CD4-positive, alpha-beta T cell (primary cell): ENCODE results near the gene COL16A1. TPM values are rescaled to one million over a fixed set of nuclear protein-coding genes. Genes with fewer than 3 reads are reported as not detected.

Experiments used
- ATAC-seq: fragments of 200-7000 bp; cut with Tn5 transposase; one replicate; pipeline ENCODE4 v1.10.0; 2022; ENCODE audit warnings: mild to moderate bottlenecking; ENCODE audit not compliant: poor library complexity
- CTCF ChIA-PET: fragments of 350-600 bp; sonication (Branson Sonifier 250); formaldehyde crosslinking; loops from one replicate; lab custom pipeline; 2021; ENCODE audit warnings: antibody characterized with exemption, inconsistent platforms; lab: Charles Lee
- POLR2A ChIA-PET: fragments of 350-600 bp; sonication (Branson Sonifier 250); formaldehyde crosslinking; loops from one replicate; lab custom pipeline; 2021; ENCODE audit warnings: antibody characterized with exemption, inconsistent platforms; lab: Charles Lee
- DNase-seq, 14 experiments: peaks; one replicate each; pipeline ENCODE4 v3.0.0-alpha.2; 2013 to 2020; ENCODE audit warnings: mixed read lengths in 2 of 14
- H3K27ac ChIP-seq, 2 donors: one replicate each; pipeline versions ENCODE4 v1.5.1 to v1.7.0; 2013; ENCODE audit warnings: low read length in 2 of 2, low read depth in 1 of 2, mild to moderate bottlenecking in 1 of 2
- H3K27me3 ChIP-seq, 2 experiments: 1 replicate in 1 of 2; 2 replicates in 1 of 2; pipeline versions ENCODE4 v1.6.1 to v1.7.0; 2013; ENCODE audit warnings: low read length in 2 of 2, control low read depth in 1 of 2, mild to moderate bottlenecking in 1 of 2, moderate library complexity in 1 of 2; ENCODE audit not compliant: insufficient read depth in 2 of 2, control insufficient read depth in 1 of 2
- H3K36me3 ChIP-seq: one replicate; pipeline ENCODE4 v1.6.1; 2013; ENCODE audit warnings: low read length, control low read depth; ENCODE audit not compliant: insufficient read depth
- H3K4me1 ChIP-seq: one replicate; pipeline ENCODE4 v1.6.1; 2013; ENCODE audit warnings: low read length, control low read depth; ENCODE audit not compliant: insufficient read depth
- H3K4me3 ChIP-seq: one replicate; pipeline ENCODE4 v1.5.1; 2013; ENCODE audit warnings: mild to moderate bottlenecking, low read length, moderate library complexity
- H3K9me3 ChIP-seq, 2 experiments: 1 replicate in 1 of 2; 2 replicates in 1 of 2; pipeline versions ENCODE4 v1.6.1 to v1.7.0; 2013; ENCODE audit warnings: low read length in 2 of 2, mild to moderate bottlenecking in 2 of 2, control low read depth in 1 of 2, moderate library complexity in 1 of 2; ENCODE audit not compliant: control insufficient read depth in 1 of 2, insufficient read depth in 1 of 2
- H3K27ac Mint-ChIP-seq: one replicate; pipeline ENCODE4 v1.8.0; 2020; ENCODE audit warnings: mixed read lengths
- H3K27me3 Mint-ChIP-seq: one replicate; pipeline ENCODE4 v1.8.0; 2021; ENCODE audit warnings: mixed read lengths
- H3K36me3 Mint-ChIP-seq: one replicate; pipeline ENCODE4 v1.8.0; 2021; ENCODE audit warnings: low read depth, mixed read lengths
- H3K4me1 Mint-ChIP-seq: one replicate; pipeline ENCODE4 v1.8.0; 2021; ENCODE audit warnings: low read depth, mixed read lengths
- H3K4me3 Mint-ChIP-seq: one replicate; pipeline ENCODE4 v1.8.0; 2020; ENCODE audit warnings: mild to moderate bottlenecking, mixed read lengths
- H3K9me3 Mint-ChIP-seq: one replicate; pipeline ENCODE4 v1.8.0; 2020; ENCODE audit warnings: mixed read lengths
- CTCF ChIP-seq: fragments of 200-600 bp; IDR thresholded peaks from one replicate; pipeline ENCODE4 v1.8.0; 2022; ENCODE audit warnings: antibody characterized with exemption, mild to moderate bottlenecking
- intact Hi-C, 2 experiments: fragments of 100-400 bp; cut with DNase I in 1 of 2; cut with micrococcal nuclease in 1 of 2; formaldehyde crosslinking; loops; one replicate each; pipeline versions ENCODE4 v1.15.1 to v1.9.0; 2023 to 2025; cut with DNase I, micrococcal nuclease
- total RNA-seq, 174 experiments: library from RNA in 2 of 174; stranded (reverse) in 2 of 174; gene quantifications; one replicate each; pipeline ENCODE4 v1.2.3 and lab custom pipeline; 2021 to 2026

Gene COL16A1
- total RNA-seq, 2 experiments from 2014 or later: not detected

GRCh38 chr1:31730336-31731048, 26.7 kb upstream of the COL16A1 start:
- DNase-seq (no peak), ATAC-seq (no peak)
- Mint-ChIP-seq H3K9me3 (no peaks in the 10 kb centered on the region), H3K4me1 (no peaks in the 10 kb centered on the region), H3K27ac (no peak overlapping the region), H3K27me3 (no peaks in the 10 kb centered on the region), H3K4me3 (no peak overlapping the region), H3K36me3 (no peaks in the 10 kb centered on the region)
- intact Hi-C loops: no loop called here
- Histone ChIP-seq H3K4me3 (no peak overlapping the region), H3K4me1 (no peaks in the 10 kb centered on the region), H3K27ac (no peak overlapping the region), H3K36me3 (no peaks in the 10 kb centered on the region), H3K9me3 (no peaks in the 10 kb centered on the region), H3K27me3 (peaks cover 0 to 3% of the 10 kb centered on the region in 2 experiments)
- ChIA-PET POLR2A (no interaction called here), CTCF (no interaction called here)
- no peak for TF ChIP-seq CTCF

GRCh38 chr1:31727849-31728248, 24.0 kb upstream of the COL16A1 start:
- Mint-ChIP-seq H3K9me3 (no peaks in the 10 kb centered on the region), H3K4me1 (no peaks in the 10 kb centered on the region), H3K27ac (no peak overlapping the region), H3K27me3 (no peaks in the 10 kb centered on the region), H3K36me3 (no peaks in the 10 kb centered on the region), H3K4me3 (no peak overlapping the region)
- CTCF ChIA-PET: no interaction called here
- H3K36me3 ChIP-seq: no peaks in the 10 kb centered on the region
- no peak overlapping the region for H3K4me3 ChIP-seq
- peaks cover 0 to 3% of the 10 kb centered on the region in 2 experiments for H3K27me3 ChIP-seq
- H3K9me3 ChIP-seq: peaks cover 0 to 3% of the 10 kb centered on the region in 2 experiments
- no peak overlapping the region for H3K27ac ChIP-seq
- intact Hi-C loops: no loop called here
- POLR2A ChIA-PET: no interaction called here
- H3K4me1 ChIP-seq: no peaks in the 10 kb centered on the region
- TF ChIP-seq CTCF: no peak
- DNase-seq (no peak), ATAC-seq (no peak)

- Histone ChIP-seq H3K27ac (no peak overlapping the region), H3K4me3 (no peak overlapping the region), H3K4me1 (no peaks in the 10 kb centered on the region), H3K9me3 (peaks cover 0 to 3% of the 10 kb centered on the region in 2 experiments), H3K27me3 (peaks cover 0 to 3% of the 10 kb centered on the region in 2 experiments), H3K36me3 (no peaks in the 10 kb centered on the region)
- Mint-ChIP-seq H3K4me1 (no peaks in the 10 kb centered on the region), H3K27ac (no peak overlapping the region), H3K27me3 (peaks cover 5% of the 10 kb centered on the region), H3K36me3 (no peaks in the 10 kb centered on the region), H3K4me3 (no peak overlapping the region), H3K9me3 (no peaks in the 10 kb centered on the region)
- ATAC-seq: no peak
- DNase-seq: no peak
- intact Hi-C loops: no loop called here
- TF ChIP-seq CTCF: no peak
- POLR2A ChIA-PET: no interaction called here
- CTCF ChIA-PET: no interaction called here
These were observed 23.4 kb upstream of the COL16A1 start for GRCh38 chr1:31727195-31727594.
